ENCODE results near the gene IRF8. TPM values are rescaled to one million over a fixed set of nuclear protein-coding genes. Genes with fewer than 3 reads are reported as not detected.

IRF8 gene
- total RNA-seq, 2 donors from 2014 or later = 6.3 to 12.1 TPM

Other genes with a start within 250 kb of the IRF8 start
- gene GINS2, start 210.2 kb upstream of the IRF8 start, total RNA-seq = 10 to 100 TPM; 39.1 to 64.2 TPM
- under 1 TPM in 1 of 2 donors, not detected in 1; 0.35 TPM for gene C16orf74, start 148.1 kb upstream of the IRF8 start, total RNA-seq
- gene EMC8, start 99.6 kb upstream of the IRF8 start, total RNA-seq = 10 to 100 TPM; 17.4 to 42.7 TPM
- gene COX4I1, start 99.5 kb upstream of the IRF8 start, total RNA-seq = 100 to 1,000 TPM; 415 to 467 TPM

All from activated T-helper 17 cell treated with anti-CD3 and anti-CD28 coated beads, Interleukin-2, amount 50 U/mL, for 72 hours (primary cell).